Skin epidermis (tissue), 12 donors: Measurements from ENCODE around the gene ADAMTSL3.
"Not testable (repeated sequence)": the region's sequence is repeated elsewhere in the genome, so short reads cannot be mapped to it uniquely, and the experiment has no call there.

ENCODE experiments used
- H3K27ac ChIP-seq, 21 experiments: fragments of 200-600 bp; sonication (generic) in 11 of 21; one replicate each; pipeline ENCODE4 v1.5.0; 2020; ENCODE audit warnings: mild to moderate bottlenecking in 3 of 21, inconsistent platforms in 2 of 21, moderate library complexity in 2 of 21
- H3K4me3 ChIP-seq, 7 experiments: fragments of 200-600 bp; sonication (generic) in 2 of 7; one replicate each; pipeline ENCODE4 v1.5.0; 2020; ENCODE audit warnings: inconsistent platforms in 2 of 7, mild to moderate bottlenecking in 2 of 7, moderate library complexity in 1 of 7

ADAMTSL3 gene

GRCh38 chr15:84046064-84046637, 392.2 kb downstream of the ADAMTSL3 start:
- Histone ChIP-seq H3K4me3 (no peak overlapping the region), H3K27ac (no peak overlapping the region)

GRCh38 chr15:84049480-84049879, 395.6 kb downstream of the ADAMTSL3 start:
- H3K4me3 ChIP-seq, H3K27ac ChIP-seq: not testable (repeated sequence)

- no peak overlapping the region for H3K27ac ChIP-seq
- no peak overlapping the region for H3K4me3 ChIP-seq
Observed at GRCh38 chr15:84050076-84050475, 396.2 kb downstream of the ADAMTSL3 start.

- H3K4me3 ChIP-seq, H3K27ac ChIP-seq: not testable (repeated sequence)
Observed at GRCh38 chr15:84051146-84051545, 397.2 kb downstream of the ADAMTSL3 start.

GRCh38 chr15:84054544-84054943, 400.6 kb downstream of the ADAMTSL3 start:
- not testable (repeated sequence) for H3K27ac ChIP-seq, H3K4me3 ChIP-seq

GRCh38 chr15:84057714-84058331, 403.9 kb downstream of the ADAMTSL3 start:
- Histone ChIP-seq H3K4me3 (no peak overlapping the region), H3K27ac (no peak overlapping the region)

- H3K27ac ChIP-seq, H3K4me3 ChIP-seq: not testable (repeated sequence)
Observed at GRCh38 chr15:84063674-84064073, 409.8 kb downstream of the ADAMTSL3 start.

- peak overlapping the region in 1 of 21 experiments; percentile 39 for H3K27ac ChIP-seq
- H3K4me3 ChIP-seq: not testable (repeated sequence)
Observed at GRCh38 chr15:84068674-84069073, 414.8 kb downstream of the ADAMTSL3 start.

- not testable (repeated sequence) for H3K4me3 ChIP-seq, H3K27ac ChIP-seq
Observed at GRCh38 chr15:84078038-84078437, 424.1 kb downstream of the ADAMTSL3 start.

- H3K27ac ChIP-seq: not testable (repeated sequence)
- H3K4me3 ChIP-seq: peak overlapping the region in 3 of 7 experiments; percentile 27 to 38 (median 37)
Observed at GRCh38 chr15:84079325-84079884, 425.5 kb downstream of the ADAMTSL3 start.

GRCh38 chr15:84079885-84080777, 426.2 kb downstream of the ADAMTSL3 start:
- H3K27ac ChIP-seq: no peak overlapping the region
- H3K4me3 ChIP-seq: peak overlapping the region; percentile 8 to 39 (median 27)

GRCh38 chr15:84080778-84081084, 426.8 kb downstream of the ADAMTSL3 start:
- H3K4me3 ChIP-seq: peak overlapping the region in 1 of 7 experiments; percentile 38
- not testable (repeated sequence) for H3K27ac ChIP-seq

GRCh38 chr15:84081391-84082168, 427.7 kb downstream of the ADAMTSL3 start:
- H3K4me3 ChIP-seq: no peak overlapping the region
- no peak overlapping the region for H3K27ac ChIP-seq

- Histone ChIP-seq H3K27ac (no peak overlapping the region), H3K4me3 (no peak overlapping the region)
Observed at GRCh38 chr15:84082739-84083138, 428.8 kb downstream of the ADAMTSL3 start.

- H3K27ac ChIP-seq, H3K4me3 ChIP-seq: not testable (repeated sequence)
Observed at GRCh38 chr15:84086071-84086470, 432.1 kb downstream of the ADAMTSL3 start.
